IPS DF 6.9 (cell line): ENCODE measurements around the gene AFAP1.

Experiments used
- DNase-seq: peaks from one replicate; pipeline ENCODE4 v3.0.0-alpha.2; 2013; ENCODE audit warnings: low read depth, low spot score
- H3K27ac ChIP-seq: one replicate; pipeline ENCODE4 v1.5.1; 2013; ENCODE audit warnings: low read length, control low read depth
- H3K27me3 ChIP-seq: 2 replicates; pipeline ENCODE4 v1.6.1; 2013; ENCODE audit warnings: mild to moderate bottlenecking, low read length; ENCODE audit not compliant: control insufficient read depth, insufficient read depth
- H3K36me3 ChIP-seq: 2 replicates; pipeline ENCODE4 v1.6.1; 2013; ENCODE audit warnings: low read length; ENCODE audit not compliant: control insufficient read depth, insufficient read depth
- H3K4me1 ChIP-seq: 2 replicates; pipeline ENCODE4 v1.6.1; 2013; ENCODE audit warnings: low read length; ENCODE audit not compliant: control insufficient read depth, insufficient read depth
- H3K4me3 ChIP-seq: 2 replicates; pipeline ENCODE4 v1.5.1; 2013; ENCODE audit warnings: mild to moderate bottlenecking, low read length
- H3K9me3 ChIP-seq: 2 replicates; pipeline ENCODE4 v1.6.1; 2013; ENCODE audit warnings: low read length, inconsistent platforms; ENCODE audit not compliant: control insufficient read depth, insufficient read depth
- WGBS: extraction: QIAGEN DNeasy Blood & Tissue Kit; methylation state at CpG from one replicate; pipeline ENCODE4 v1.1.7; 2013; ENCODE audit warnings: mixed read lengths, missing lambda C conversion rate; ENCODE audit not compliant: insufficient read length, insufficient coverage; 5-methylcytosine and 5-hydroxymethylcytosine counted together

AFAP1 gene

GRCh38 chr4:7939377-7940108, at the start of gene AFAP1:
AFAP1 (minus strand) TSS chr4:7939861; CDS start chr4:7872078, 67,783 bp downstream.
- H3K27me3 ChIP-seq = no peaks in the 10 kb centered on the region
- no CpG with 5 or more reads among the region's 96 CpGs for WGBS
- H3K4me3 ChIP-seq = peak within 1 kb of the TSS; percentile 67
- peaks cover 6% of the 10 kb centered on the region; the same call in 1 of the 2 replicates for H3K4me1 ChIP-seq
- DNase-seq = no peak
- H3K9me3 ChIP-seq = no peaks in the 10 kb centered on the region
- no peaks in the 10 kb centered on the region for H3K36me3 ChIP-seq
- no peak within 1 kb of the TSS for H3K27ac ChIP-seq

- no peak overlapping the region for H3K4me3 ChIP-seq
- H3K27ac ChIP-seq = no peak overlapping the region
- H3K4me1 ChIP-seq = peaks cover 1% of the 10 kb centered on the region
- WGBS = no CpG with 5 or more reads among the region's 1 CpG
- no peaks in the 10 kb centered on the region for H3K9me3 ChIP-seq
- no peaks in the 10 kb centered on the region for H3K27me3 ChIP-seq
- H3K36me3 ChIP-seq = no peaks in the 10 kb centered on the region
- DNase-seq = no peak
These were observed 48.8 kb upstream of the AFAP1 start for GRCh38 chr4:7988437-7988836.

DNA sequence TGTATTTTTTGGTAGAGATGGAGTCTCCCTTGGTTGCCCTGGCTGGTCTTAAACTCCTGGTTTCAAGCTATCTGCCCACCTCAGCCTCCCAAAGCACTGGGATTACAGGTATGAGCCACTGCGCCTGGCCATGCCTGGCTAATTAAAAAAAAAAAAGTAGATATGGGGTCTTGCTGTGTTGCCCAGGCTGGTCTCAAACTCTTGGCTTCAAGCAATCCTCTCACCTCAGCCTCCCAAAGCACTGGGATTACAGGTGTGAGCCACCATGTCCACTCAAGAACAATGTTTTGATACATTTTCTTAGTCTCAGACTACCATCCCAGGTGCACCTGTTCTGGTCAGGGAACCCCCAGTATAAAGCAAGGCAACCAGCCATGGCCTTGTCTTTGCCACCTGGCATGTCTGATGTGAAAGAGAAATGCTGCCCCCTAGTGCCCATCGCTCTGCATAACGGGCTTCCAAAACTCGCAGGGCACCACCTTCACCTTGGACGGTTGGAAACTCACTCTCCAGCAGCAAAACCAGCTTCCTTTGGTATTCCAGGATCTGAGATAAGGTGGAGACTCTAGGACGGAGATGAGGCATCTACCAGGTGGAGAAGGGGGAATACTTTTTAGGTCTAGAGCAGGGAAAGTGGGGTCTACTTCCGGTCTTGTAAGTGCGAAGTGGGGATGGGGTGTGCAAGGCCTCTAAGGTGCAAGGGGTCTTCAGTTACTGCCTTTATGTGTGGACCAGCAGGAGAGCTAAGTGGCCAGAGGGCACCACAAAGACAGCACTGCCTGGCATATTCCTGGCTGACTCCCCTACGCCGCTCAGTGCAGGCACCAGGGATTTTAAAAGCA, 47.7 kb upstream of the AFAP1 start:
- peak; percentile 72 for DNase-seq
- Histone ChIP-seq H3K9me3 (no peaks in the 10 kb centered on the region), H3K27ac (no peak overlapping the region), H3K4me1 (peaks cover 1% of the 10 kb centered on the region), H3K36me3 (no peaks in the 10 kb centered on the region), H3K27me3 (no peaks in the 10 kb centered on the region), H3K4me3 (no peak overlapping the region)
- WGBS = no CpG with 5 or more reads among the region's 10 CpGs

DNA sequence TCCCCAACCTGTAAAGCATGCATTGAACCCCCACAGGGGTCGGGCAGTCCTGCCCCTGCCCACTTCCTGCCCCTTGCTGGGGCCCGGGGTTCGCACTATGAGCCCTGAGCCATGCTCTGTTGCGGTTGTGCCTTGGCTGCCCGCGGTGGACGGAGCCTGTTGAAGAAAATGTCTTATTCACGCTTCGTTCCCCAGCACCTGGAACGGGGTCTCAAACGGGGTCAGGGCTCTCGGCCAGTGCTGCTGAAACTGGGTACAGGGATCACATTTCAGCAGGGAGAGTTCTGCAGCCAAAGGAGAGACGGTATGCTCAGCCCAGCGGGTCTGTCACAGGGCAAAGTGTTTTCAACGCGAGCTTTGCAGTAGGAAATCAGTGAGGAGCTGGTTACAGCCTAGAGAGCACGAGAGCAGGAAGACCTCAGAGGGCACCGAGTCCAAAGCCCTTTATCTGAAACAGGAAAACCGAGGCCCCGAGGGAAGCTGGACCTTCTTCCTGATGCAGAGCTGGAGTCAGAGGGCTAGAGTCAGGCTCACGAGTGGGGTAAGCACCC, 46.3 kb upstream of the AFAP1 start:
- no peak for DNase-seq
- H3K4me3 ChIP-seq = no peak overlapping the region
- H3K4me1 ChIP-seq = peaks cover 1% of the 10 kb centered on the region
- no peak overlapping the region for H3K27ac ChIP-seq
- H3K9me3 ChIP-seq = no peaks in the 10 kb centered on the region
- no CpG with 5 or more reads among the region's 21 CpGs for WGBS
- H3K27me3 ChIP-seq = no peaks in the 10 kb centered on the region
- H3K36me3 ChIP-seq = no peaks in the 10 kb centered on the region

DNA sequence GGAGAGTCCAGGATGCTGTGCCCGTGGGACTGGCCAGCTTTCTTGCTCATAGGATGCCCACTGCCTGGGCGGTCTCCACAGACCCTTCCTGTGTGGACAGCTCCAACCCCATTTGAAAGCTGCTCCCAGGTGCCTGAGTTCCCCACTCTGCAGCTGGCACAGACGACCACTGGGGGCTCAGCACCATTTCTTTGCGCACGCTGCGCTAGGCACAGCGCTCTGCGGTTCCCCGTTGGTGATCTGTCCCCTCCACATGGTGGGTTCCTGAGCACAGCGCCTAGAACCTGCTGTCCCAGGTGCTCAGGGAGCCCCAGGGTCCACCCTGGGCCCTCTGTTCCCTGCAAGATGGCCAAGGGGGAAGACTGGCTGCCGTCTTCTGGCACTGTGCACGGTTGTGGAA, 45.4 kb upstream of the AFAP1 start:
- Histone ChIP-seq H3K4me1 (peaks cover 1% of the 10 kb centered on the region), H3K27me3 (no peaks in the 10 kb centered on the region), H3K4me3 (no peak overlapping the region), H3K36me3 (no peaks in the 10 kb centered on the region), H3K9me3 (no peaks in the 10 kb centered on the region), H3K27ac (no peak overlapping the region)
- DNase-seq = no peak
- no CpG with 5 or more reads among the region's 12 CpGs for whole genome bisulfite sequencing

DNA sequence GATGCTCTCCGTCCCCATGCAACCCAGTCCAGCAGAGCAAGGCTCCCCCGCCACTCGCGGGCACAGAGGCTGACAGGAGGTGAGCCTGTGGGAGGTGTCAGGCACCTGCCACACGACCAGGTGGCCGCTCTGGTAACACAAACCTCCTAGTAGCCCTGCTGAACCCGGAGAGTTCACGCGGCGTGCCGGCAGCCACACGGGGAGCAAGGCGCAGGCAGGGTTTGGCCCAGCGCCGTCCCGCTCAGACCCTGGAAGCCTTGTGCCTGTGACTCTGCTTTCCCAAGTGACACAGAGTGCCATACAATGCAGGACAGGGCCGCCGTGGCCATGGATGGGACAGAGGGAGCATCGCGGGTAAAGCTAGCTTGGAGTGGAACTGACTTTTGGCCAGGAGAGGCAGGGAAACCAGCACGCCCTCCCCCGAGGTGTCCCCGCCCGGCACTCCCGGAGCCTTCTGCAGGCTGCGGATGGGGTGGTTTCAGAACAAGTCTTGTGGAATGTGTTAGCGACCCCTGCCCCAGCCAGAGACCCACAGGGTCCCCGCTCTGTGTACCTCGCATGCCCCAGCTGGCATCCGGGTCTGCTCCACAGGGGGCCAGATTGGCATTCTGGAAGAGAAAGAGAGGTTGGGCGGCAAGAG, 44.7 kb upstream of the AFAP1 start:
- Histone ChIP-seq H3K27me3 (no peaks in the 10 kb centered on the region), H3K27ac (no peak overlapping the region), H3K9me3 (no peaks in the 10 kb centered on the region), H3K4me3 (no peak overlapping the region), H3K36me3 (no peaks in the 10 kb centered on the region), H3K4me1 (peaks cover 1% of the 10 kb centered on the region)
- DNase-seq = no peak
- no CpG with 5 or more reads among the region's 31 CpGs for whole genome bisulfite sequencing

DNA sequence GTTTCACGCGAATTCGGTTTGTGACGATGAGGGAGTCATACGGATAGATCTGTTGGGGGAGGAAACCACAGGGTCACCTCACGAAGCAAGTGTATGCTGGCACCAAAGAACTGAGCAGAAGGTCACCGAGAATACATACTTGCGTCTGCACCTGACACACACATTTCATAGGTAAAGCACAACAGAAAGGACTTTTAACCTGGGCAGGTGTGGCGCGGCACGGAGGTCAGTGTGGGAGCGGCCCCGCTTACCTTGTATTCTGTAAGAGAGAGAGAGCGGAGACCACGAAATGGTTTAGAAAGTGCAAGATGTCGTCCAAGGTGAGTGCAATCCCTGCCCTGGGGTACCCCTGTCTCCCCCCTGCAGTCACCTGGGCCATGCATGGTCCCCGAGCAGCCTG, 43.6 kb upstream of the AFAP1 start:
- DNase-seq = no peak
- WGBS = no CpG with 5 or more reads among the region's 17 CpGs
- no peaks in the 10 kb centered on the region for H3K27me3 ChIP-seq

GRCh38 chr4:7981738-7982394, 42.2 kb upstream of the AFAP1 start:
- H3K27ac ChIP-seq = no peak overlapping the region
- WGBS = no CpG with 5 or more reads among the region's 8 CpGs
- H3K4me1 ChIP-seq = peaks cover 8% of the 10 kb centered on the region
- H3K36me3 ChIP-seq = no peaks in the 10 kb centered on the region
- no peak overlapping the region for H3K4me3 ChIP-seq
- DNase-seq = no peak
- H3K27me3 ChIP-seq = no peaks in the 10 kb centered on the region
- no peaks in the 10 kb centered on the region for H3K9me3 ChIP-seq

More for the DNA sequence above, 43.6 kb upstream of the AFAP1 start:
- Histone ChIP-seq H3K4me1 (peaks cover 8% of the 10 kb centered on the region), H3K4me3 (no peak overlapping the region), H3K9me3 (no peaks in the 10 kb centered on the region), H3K27ac (no peak overlapping the region), H3K36me3 (no peaks in the 10 kb centered on the region)

DNA sequence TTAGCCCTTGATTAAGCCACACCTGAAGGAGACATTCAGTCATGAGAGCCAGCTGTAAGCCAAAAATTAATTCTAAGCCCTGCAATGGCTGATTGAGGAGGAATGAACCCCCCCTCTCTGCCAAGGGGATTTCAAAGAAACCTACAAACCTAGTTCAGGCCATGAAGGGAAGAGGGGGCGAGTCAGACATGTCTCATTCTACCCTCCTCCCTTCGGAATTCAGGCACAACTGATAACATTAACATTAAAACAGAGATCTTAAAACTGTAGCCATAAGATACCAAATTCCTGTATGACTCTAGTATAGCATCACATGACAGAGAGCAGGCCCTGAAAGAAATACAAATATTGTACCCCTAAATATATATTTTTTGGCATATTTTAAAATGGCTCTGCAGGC, 40.4 kb upstream of the AFAP1 start:
- Histone ChIP-seq H3K36me3 (no peaks in the 10 kb centered on the region), H3K27me3 (no peaks in the 10 kb centered on the region), H3K27ac (no peak overlapping the region), H3K9me3 (no peaks in the 10 kb centered on the region), H3K4me3 (no peak overlapping the region), H3K4me1 (peaks cover 6% of the 10 kb centered on the region)
- WGBS = no CpG with 5 or more reads among the region's 2 CpGs
- DNase-seq = no peak

DNA sequence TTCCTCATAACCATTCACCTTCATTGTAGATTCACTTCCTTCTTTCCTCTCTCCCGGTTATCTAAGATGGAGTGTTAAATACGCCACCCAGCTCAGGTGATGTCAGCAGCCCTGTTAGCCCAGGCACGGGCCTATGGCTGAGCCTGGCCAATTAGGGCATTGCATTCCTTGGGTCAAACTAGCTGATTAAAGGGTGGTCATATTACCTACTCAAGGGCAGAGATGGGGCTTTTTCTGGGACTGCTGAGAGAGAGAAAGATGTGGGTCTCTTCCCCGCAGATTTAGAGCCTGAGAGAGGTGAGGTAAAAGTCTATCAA, 39.9 kb upstream of the AFAP1 start:
- H3K27ac ChIP-seq = no peak overlapping the region
- H3K9me3 ChIP-seq = no peaks in the 10 kb centered on the region
- H3K36me3 ChIP-seq = no peaks in the 10 kb centered on the region
- no peaks in the 10 kb centered on the region for H3K27me3 ChIP-seq
- peaks cover 6% of the 10 kb centered on the region for H3K4me1 ChIP-seq
- no peak overlapping the region for H3K4me3 ChIP-seq
- no CpG with 5 or more reads among the region's 4 CpGs for WGBS
- no peak for DNase-seq
